Non-pigmented ciliary epithelial cell (primary cell): ENCODE data around the gene HLA-B.
"Not testable (repeated sequence)": the region's sequence is repeated elsewhere in the genome, so short reads cannot be mapped to it uniquely, and the experiment has no call there.

Experiments
- DNase-seq: peaks from one replicate; pipeline ENCODE4 v3.0.0-alpha.2; 2010; ENCODE audit warnings: low read depth

HLA-B gene

GRCh38 chr6:31383149-31383548 lies 26.2 kb upstream of the HLA-B start:
- no peak for DNase-seq

- DNase-seq, result no peak
Measured at GRCh38 chr6:31381666-31382065, 24.7 kb upstream of the HLA-B start.

- DNase-seq, result no peak
Measured at GRCh38 chr6:31379850-31380249, 22.9 kb upstream of the HLA-B start.

DNA sequence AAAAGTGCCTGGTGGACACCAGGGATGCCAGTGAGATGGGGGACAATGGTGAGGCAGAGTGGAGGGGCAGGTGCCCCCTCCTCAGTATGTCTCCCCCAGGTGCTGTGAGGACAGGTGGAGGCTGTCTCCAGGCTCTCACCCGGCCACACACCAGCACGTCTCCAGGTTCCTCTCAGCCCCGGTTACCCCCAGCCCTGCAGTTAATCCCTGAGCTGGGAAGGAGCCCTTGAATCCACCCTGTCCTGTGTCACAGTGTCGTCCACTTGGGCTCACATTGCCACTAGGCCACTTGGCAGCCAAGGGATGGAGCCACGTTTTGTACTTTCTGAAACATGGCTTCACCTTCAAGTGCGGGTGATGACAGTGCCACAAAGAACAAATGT lies 21.7 kb upstream of the HLA-B start:
- no peak for DNase-seq

- no peak for DNase-seq
Measured at GRCh38 chr6:31378062-31378720, 21.2 kb upstream of the HLA-B start.

GRCh38 chr6:31377029-31377428 lies 20.1 kb upstream of the HLA-B start:
- no peak for DNase-seq

- DNase-seq, result no peak
Measured at GRCh38 chr6:31375699-31376098, 18.7 kb upstream of the HLA-B start.

- not testable (repeated sequence) for DNase-seq
Measured at GRCh38 chr6:31374118-31374517, 17.1 kb upstream of the HLA-B start.

DNA sequence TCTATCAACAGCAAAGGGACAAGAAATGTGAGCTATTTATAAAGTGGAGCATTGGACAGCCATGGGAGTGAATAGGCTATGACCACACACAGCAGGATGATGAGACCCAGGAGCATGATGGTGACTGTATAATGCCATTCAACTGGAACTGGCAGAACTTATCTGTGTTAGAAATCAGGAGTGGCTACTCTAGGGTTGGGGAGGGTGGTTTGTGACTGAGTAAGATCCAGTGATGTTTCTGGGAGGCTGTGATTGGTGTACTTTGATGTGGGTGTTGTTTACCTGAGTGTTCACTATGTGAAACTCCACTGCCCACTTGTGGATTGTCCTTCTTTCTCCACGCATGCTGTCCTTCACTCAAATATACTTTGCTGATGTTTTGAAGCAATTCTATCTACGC lies 11.5 kb upstream of the HLA-B start:
- no peak for DNase-seq

- DNase-seq, result peak; percentile 47
Measured at GRCh38 chr6:31366693-31367470, 9.9 kb upstream of the HLA-B start.

- DNase-seq, result no peak
Measured at GRCh38 chr6:31365864-31366263, 8.9 kb upstream of the HLA-B start.

DNA sequence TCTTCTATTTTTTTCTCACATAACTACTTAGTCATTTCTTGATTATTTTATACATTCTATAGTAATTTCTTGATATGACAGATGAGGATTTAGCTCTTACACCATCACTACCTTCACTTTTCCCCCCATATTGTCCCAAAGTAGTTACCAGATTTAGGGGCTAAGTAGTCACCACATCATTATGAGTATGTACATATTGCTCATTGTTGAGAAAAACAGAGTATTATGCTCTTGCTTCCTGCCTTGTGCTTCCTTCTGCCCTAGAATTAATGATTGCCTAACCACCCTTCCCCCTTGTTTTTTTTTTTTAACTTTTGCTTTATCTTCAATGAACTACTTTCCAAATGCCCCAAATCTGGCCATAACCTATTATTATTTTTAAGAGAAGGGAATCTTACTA lies 6.8 kb upstream of the HLA-B start:
- DNase-seq, result no peak

- no peak for DNase-seq
Measured at GRCh38 chr6:31362751-31363150, 5.8 kb upstream of the HLA-B start.

GRCh38 chr6:31359581-31359980 lies 2.6 kb upstream of the HLA-B start:
- no peak for DNase-seq

- DNase-seq, result no peak
Measured at GRCh38 chr6:31358302-31358701, 1.3 kb upstream of the HLA-B start.

DNA sequence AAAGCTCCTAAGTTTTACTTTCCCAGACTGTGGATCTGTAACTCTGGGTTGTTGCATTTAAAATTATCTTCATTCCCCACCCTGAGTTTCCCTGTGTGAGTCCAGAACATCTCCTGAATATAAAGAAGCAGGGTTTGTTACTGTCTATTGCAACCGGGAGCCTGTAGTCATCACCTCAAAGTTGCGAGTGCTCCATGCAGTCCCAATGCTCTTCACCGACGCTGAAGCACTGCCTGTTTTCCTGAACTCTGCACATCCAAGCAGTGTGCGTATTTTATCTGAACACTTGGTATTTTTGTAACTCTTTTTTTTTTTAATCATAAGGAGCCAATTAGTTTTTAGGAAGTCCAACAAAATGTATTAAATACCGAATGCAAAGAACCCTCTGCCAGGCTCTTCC lies 907 bp upstream of the HLA-B start:
- DNase-seq, result no peak

DNA sequence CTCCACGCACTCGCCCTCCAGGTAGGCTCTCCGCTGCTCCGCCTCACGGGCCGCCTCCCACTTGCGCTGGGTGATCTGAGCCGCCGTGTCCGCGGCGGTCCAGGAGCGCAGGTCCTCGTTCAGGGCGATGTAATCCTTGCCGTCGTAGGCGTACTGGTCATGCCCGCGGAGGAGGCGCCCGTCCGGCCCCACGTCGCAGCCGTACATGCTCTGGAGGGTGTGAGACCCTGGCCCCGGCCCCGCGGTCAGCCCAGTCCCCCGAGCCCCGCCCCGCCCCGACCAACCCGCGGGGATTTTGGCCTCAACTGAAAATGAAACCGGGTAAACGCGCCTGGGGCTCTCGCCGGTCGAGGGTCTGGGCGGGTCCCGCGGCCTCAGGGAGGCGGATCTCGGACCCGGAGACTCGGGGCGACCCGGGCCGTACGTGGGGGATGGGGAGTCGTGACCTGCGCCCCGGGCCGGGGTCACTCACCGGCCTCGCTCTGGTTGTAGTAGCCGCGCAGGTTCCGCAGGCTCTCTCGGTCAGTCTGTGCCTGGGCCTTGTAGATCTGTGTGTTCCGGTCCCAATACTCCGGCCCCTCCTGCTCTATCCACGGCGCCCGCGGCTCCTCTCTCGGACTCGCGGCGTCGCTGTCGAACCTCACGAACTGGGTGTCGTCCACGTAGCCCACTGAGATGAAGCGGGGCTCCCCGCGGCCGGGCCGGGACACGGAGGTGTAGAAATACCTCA lies 598 bp downstream of the HLA-B start:
- no peak for DNase-seq

- DNase-seq, result no peak
Measured at GRCh38 chr6:31355583-31355948, 1.4 kb downstream of the HLA-B start.

DNA sequence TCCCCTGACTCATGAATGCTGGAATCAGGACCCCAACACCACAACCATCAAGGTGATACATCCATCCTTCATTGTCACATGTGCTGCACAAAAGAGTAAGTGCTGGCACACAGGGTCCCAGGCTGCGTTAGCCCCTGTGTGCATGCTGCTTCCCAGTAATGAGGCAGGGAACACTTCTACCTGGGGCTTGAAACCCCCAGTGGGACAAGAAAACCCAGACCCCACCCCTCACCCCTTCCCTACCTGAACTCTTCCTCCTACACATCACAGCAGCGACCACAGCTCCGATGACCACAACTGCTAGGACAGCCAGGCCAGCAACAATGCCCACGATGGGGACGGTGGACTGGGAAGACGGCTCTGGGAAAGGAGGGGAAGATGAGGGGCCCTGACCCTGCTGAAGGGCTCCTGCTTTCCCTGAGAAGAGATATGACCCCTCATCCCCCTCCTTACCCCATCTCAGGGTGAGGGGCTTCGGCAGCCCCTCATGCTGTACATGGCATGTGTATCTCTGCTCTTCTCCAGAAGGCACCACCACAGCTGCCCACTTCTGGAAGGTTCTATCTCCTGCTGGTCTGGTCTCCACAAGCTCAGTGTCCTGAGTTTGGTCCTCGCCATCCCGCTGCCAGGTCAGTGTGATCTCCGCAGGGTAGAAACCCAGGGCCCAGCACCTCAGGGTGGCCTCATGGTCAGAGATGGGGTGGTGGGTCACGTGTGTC lies 2.0 kb downstream of the HLA-B start:
- no peak for DNase-seq

DNA sequence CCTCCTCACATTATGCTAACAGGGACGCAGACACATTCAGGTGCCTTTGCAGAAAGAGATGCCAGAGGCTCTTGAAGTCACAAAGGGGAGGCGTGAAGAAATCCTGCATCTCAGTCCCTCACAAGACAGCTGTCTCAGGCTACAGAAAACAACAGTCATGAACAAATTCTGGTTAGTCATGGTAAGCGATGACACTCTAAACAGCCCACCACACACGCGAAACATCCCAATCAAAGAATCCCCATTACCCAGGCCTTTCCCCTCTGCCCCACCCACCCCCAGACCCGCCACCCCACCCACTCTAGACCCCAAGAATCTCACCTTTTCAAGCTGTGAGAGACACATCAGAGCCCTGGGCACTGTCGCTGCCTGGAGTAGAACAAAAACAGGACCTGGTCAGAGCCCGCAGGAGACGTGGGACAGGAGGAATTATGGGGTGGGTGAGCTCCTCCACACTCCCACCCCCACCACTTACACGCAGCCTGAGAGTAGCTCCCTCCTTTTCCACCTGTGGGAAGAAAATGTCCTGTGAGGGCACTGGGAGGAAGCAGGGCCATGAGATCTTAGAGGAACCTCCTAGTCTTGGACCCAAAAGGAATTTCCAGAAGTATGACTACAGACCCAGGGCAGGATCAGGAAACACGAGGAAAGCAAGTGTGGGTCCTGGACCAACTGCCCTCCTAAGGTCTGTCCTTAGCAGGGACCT lies 2.7 kb downstream of the HLA-B start:
- no peak for DNase-seq

DNA sequence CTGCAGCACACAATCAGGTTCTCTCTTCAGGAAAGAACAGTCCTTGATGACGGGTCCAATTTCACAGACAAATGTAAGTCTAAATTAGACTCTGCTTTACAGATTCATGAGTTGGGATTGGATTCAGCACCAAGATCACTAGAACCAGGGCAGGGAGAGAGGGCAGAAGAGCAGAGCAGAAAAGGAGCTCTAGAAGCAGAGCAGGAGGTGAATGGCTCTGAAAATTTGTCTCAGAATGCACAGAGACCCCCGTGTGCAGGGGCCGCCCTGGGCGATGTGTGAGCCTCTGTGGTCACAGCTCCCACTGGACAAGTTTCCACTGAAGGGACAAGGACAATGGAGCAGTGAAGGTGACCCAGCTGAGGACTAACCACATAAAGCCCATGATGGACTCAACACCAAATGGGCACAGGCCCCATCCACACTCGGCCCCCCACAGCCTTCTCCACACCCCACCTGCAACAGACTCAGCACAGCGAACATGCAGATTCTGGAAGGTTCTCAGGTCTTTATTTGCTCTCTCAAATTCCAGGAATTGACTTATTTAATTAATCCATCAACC lies 3.5 kb downstream of the HLA-B start:
- DNase-seq, result no peak
